PFSK-1 (cell line): ENCODE results near the gene SYCP3.

Source experiments
- FOXP2 ChIP-seq: optimal IDR thresholded peaks from 2 replicates; pipeline ENCODE3; 2011; ENCODE audit warnings: borderline replicate concordance, control low read depth, inconsistent platforms; ENCODE audit not compliant: insufficient read depth; ENCODE audit errors: extremely low read length, extremely low read depth
- POLR2AphosphoS5 ChIP-seq: IDR thresholded peaks from 2 replicates; pipeline ENCODE4 v1.6.1; 2012; ENCODE audit warnings: low read depth, mild to moderate bottlenecking, control low read depth, low read length, moderate library complexity
- REST ChIP-seq, 2 experiments: IDR thresholded peaks; 2 replicates each; pipeline versions ENCODE4 v1.6.1 to v1.8.0; 2011 to 2012; ENCODE audit warnings: low read depth in 2 of 2, low read length in 2 of 2, control low read depth in 1 of 2, inconsistent platforms in 1 of 2, mild to moderate bottlenecking in 1 of 2, moderate library complexity in 1 of 2; ENCODE audit not compliant: insufficient read depth in 1 of 2
- SIN3A ChIP-seq: IDR thresholded peaks from 2 replicates; pipeline ENCODE4 v1.6.1; 2012; ENCODE audit warnings: mild to moderate bottlenecking, low read length, moderate library complexity, borderline replicate concordance; ENCODE audit not compliant: insufficient read depth
- TAF1 ChIP-seq: IDR thresholded peaks from 2 replicates; pipeline ENCODE4 v1.6.1; 2012; ENCODE audit warnings: low read length, control low read depth, borderline replicate concordance; ENCODE audit not compliant: insufficient read depth

- TF ChIP-seq POLR2AphosphoS5: no peak
- TF ChIP-seq TAF1: no peak
- no peak for TF ChIP-seq REST (IDR thresholded peaks at IDR 0.05; ENCODE audit: insufficient read depth in 1 of 2, low read depth in 2 of 2, low read length in 2 of 2)
- TF ChIP-seq SIN3A: no peak
- no peak for TF ChIP-seq FOXP2
Measured at GRCh38 chr12:101761350-101761749, 22.1 kb upstream of the SYCP3 start.
